AG09309 (cell line): ENCODE results near the gene AGBL4.

Source experiments
- DNase-seq: peaks from one replicate; pipeline ENCODE4 v3.0.0-alpha.2; 2010; ENCODE audit warnings: low read depth
- H3K4me3 ChIP-seq: 2 replicates; pipeline ENCODE4 v1.5.1; 2011; ENCODE audit warnings: mild to moderate bottlenecking, low read depth, low read length, moderate library complexity; ENCODE audit not compliant: control insufficient read depth
- CTCF ChIP-seq: IDR thresholded peaks from 2 replicates; pipeline ENCODE4 v1.5.1; 2011; ENCODE audit warnings: mild to moderate bottlenecking, low read depth, low read length, inconsistent platforms; ENCODE audit not compliant: insufficient read depth, control insufficient read depth; ENCODE audit errors: missing control alignments

The AGBL4 gene

GRCh38 chr1:48944811-48945210 lies 1078.9 kb downstream of the AGBL4 start:
- H3K4me3 ChIP-seq = no peak overlapping the region
- no peak for DNase-seq

GRCh38 chr1:48943826-48944225 lies 1079.9 kb downstream of the AGBL4 start:
- DNase-seq = no peak
- TF ChIP-seq CTCF = no peak
- H3K4me3 ChIP-seq = no peak overlapping the region

More at GRCh38 chr1:48944811-48945210, 1078.9 kb downstream of the AGBL4 start:
- no peak for TF ChIP-seq CTCF

GRCh38 chr1:48943393-48943792 lies 1080.4 kb downstream of the AGBL4 start:
- no peak for TF ChIP-seq CTCF
- H3K4me3 ChIP-seq = no peak overlapping the region

GRCh38 chr1:48940962-48941732 lies 1082.6 kb downstream of the AGBL4 start:
- no peak overlapping the region for H3K4me3 ChIP-seq
- no peak for DNase-seq
- no peak for TF ChIP-seq CTCF

More at GRCh38 chr1:48943393-48943792, 1080.4 kb downstream of the AGBL4 start:
- no peak for DNase-seq

GRCh38 chr1:48940354-48940753 lies 1083.4 kb downstream of the AGBL4 start:
- no peak overlapping the region for H3K4me3 ChIP-seq
- no peak for DNase-seq
- no peak for TF ChIP-seq CTCF

GRCh38 chr1:48939828-48940227 lies 1083.9 kb downstream of the AGBL4 start:
- DNase-seq = no peak
- no peak for TF ChIP-seq CTCF

More at GRCh38 chr1:48939828-48940227, 1083.9 kb downstream of the AGBL4 start:
- H3K4me3 ChIP-seq = no peak overlapping the region
